ENCODE data around the gene PLXNB1.

The PLXNB1 gene

DNA sequence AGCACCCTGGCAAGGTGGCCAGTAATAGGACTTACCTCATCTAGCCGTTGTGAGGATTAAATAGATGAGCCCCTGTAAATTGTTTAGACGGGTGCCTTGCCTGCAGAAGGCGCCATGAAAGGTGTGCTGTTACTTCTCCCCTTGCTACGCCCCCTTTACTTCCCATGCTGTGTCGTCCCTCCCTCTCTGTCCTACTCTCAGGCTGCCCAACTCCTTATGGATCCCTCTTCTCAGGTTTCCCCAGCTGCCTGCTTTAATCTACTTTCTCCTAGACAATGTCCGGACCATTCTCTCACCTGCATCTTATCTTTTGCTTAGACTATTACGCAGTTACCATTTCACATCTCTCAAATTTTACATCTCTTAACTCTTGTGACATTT is 59.6 kb downstream of the PLXNB1 start:
- DNase-seq (ENCODE audit: low read depth): no peak

DNA sequence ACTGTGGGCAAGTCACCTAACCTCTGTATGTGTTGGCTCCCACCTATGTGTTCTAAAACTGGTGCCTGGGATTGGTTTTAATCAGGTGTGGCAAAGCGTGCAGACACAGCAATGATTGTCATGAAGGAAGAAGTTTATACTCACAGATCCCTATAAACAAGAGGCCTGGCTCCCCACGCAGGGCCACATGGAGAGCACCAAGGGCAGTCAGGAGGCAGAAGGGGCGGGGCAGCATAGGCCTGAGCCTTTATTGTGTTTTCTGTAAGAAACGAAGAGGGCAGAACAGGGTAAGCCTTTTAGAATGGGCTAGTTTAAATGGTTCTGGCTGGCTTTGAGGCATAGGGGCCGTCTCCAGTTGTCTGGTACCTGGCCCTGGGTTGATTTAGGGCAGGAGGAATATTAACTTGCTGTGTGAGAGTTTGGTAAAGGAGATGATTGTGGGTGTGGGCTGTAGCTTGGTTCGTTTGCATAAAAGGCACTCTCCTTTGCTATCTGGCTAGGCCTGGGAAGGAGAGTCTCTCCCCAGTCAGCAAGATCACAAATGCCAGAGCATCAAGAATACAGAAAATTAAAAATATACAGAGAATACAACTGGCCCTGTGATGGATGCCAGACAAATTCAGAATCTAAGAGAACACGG is 60.1 kb downstream of the PLXNB1 start:
- DNase-seq (ENCODE audit: low read depth): no peak

DNA sequence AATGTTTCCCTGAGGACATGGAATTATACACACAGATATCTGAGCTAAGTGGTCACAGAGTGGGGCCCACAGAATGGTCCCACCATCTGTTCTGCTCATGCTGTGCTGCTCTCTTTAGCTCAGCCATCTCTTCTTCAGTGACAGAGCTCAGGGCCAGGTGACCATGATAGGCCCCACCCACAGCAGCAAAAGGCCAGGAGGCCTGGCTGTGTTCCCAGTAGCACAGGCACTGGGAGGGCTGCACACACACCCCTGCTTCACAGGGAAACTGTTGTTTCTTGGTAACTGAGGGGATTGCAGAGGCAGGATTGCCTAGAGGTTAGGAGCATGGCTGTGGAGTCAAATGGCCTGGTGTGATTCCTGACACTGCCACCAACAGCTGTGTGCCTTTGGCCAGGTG is 62.7 kb downstream of the PLXNB1 start:
- no peak for DNase-seq (ENCODE audit: low read depth)

DNA sequence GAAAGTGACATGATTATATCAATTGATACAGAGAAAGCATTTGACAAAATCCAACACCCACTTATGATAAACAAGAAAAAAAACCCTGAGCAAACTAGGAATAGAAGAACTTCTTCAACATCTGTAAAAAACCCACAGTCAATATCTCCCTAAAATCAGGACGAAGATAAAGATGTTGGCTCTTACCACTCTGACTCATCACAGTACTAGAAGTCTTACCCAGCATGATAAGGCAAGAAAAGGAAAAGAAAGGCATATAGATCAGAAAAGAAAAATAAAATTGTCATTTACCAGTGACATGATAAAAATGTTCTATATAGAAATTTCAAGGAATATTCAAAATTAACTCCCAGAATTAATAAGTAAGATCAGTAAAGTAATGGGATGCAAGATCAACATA is 65.0 kb downstream of the PLXNB1 start:
- no peak for DNase-seq (ENCODE audit: low read depth)

DNA sequence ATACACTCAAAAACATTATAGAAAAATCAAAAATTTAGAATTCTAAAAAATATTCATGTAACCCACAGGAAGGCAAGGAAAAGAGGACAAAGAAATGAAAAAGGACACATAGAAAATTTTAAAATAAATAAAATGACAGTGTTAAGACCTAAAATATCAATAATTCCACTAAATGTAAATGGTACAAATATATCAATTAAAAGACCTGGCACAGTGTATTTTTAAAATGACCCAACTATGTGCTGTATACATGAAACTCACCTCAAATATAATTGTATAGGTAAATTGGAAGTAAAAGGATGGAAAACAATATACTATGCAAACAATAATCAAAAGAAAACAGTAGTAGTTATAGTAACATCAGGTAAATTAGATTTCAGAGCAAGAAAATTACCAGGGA is 68.0 kb downstream of the PLXNB1 start:
- no peak for DNase-seq (ENCODE audit: low read depth)

DNA sequence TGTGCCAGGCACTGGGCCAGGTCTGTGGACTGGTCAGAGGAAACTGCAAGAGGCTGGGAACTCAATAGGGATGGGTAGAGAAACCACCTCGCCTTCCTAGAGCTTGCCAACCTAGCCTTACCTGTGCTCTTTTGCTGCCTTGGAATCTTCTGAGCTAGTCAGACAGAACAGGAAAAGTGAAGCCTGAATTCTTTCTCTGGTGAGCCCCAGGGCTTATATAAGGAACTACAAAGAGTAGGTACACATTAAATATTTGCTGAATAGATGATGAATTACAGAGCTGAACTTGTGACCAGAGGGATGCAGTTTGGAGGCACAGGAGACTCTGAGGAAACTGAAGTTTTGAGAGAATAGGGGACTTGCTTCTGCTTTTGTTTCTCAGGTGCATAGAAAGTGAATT is 73.5 kb downstream of the PLXNB1 start:
- DNase-seq (ENCODE audit: low read depth): no peak

DNA sequence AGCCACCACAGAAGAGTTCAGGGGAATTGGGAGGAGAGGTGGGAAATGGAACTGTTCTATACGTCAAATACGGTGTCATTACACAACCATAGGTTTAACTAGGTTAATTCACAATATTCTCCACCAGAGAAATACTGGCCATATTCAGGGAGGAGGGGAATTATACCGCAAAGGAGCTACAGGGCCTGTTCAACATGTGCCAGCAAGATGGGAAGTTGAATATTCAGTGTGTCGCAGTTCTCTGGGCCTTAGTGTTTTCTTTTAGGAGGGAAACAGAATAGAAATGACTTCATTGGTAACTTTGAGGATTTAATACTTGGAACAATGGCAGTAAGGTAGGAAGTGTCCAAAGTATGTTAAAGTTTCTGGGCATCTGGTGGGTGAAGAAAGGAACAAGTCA is 75.9 kb downstream of the PLXNB1 start:
- DNase-seq (ENCODE audit: low read depth): no peak
